Measurements from ENCODE around the gene TESK2. TPM values are rescaled to one million over a fixed set of nuclear protein-coding genes. Genes with fewer than 3 reads are reported as not detected.

TESK2 gene
- total RNA-seq, 6 experiments from 2014 or later = 2.7 to 5.5 (median 4.3) TPM

- Histone ChIP-seq H3K27ac (no peak overlapping the region), H3K4me3 (no peak overlapping the region), H3K9me3 (no peaks in the 10 kb centered on the region), H3K36me3 (no peaks in the 10 kb centered on the region), H3K27me3 (no peaks in the 10 kb centered on the region), H3K4me1 (peaks cover 0 to 6% (median 2%) of the 10 kb centered on the region in 4 donors)
- DNase-seq = no peak
- ATAC-seq = no peak
- intact Hi-C loops (cut with DNase I) = no loop called here
- no peak for TF ChIP-seq CTCF (IDR thresholded peaks at IDR 0.05)
- WGBS (ENCODE audit: insufficient coverage, low coverage, low lambda C conversion rate, missing lambda C conversion rate) = 58% methylated on average over 3 of the region's 3 CpGs
Measured at GRCh38 chr1:45306905-45307304, 184.1 kb downstream of the TESK2 start.

- Histone ChIP-seq H3K27ac (no peak overlapping the region), H3K27me3 (no peaks in the 10 kb centered on the region), H3K36me3 (no peaks in the 10 kb centered on the region), H3K4me3 (no peak overlapping the region), H3K9me3 (no peaks in the 10 kb centered on the region), H3K4me1 (peaks cover 0 to 6% (median 2%) of the 10 kb centered on the region in 4 donors)
- 64% methylated on average over 7 of the region's 8 CpGs for WGBS (ENCODE audit: insufficient coverage, low coverage, low lambda C conversion rate, missing lambda C conversion rate)
- TF ChIP-seq CTCF (IDR thresholded peaks at IDR 0.05) = no peak
- ATAC-seq (no peak), DNase-seq (no peak)
- intact Hi-C loops (cut with DNase I) = no loop called here
Measured at GRCh38 chr1:45306319-45306718, 184.6 kb downstream of the TESK2 start.

GRCh38 chr1:45305231-45305630 is 185.7 kb downstream of the TESK2 start:
- 86% methylated on average over 10 of the region's 10 CpGs for WGBS (ENCODE audit: insufficient coverage, low coverage, low lambda C conversion rate, missing lambda C conversion rate)
- no peak for ATAC-seq
- no peak for DNase-seq

GRCh38 chr1:45304311-45305081 is 186.5 kb downstream of the TESK2 start:
- peak; percentile 64 to 82 (median 80) for DNase-seq
- H3K27me3 ChIP-seq = no peaks in the 10 kb centered on the region
- 25% methylated on average over 11 of the region's 15 CpGs for WGBS (ENCODE audit: insufficient coverage, low coverage, low lambda C conversion rate, missing lambda C conversion rate)
- H3K4me3 ChIP-seq = peak overlapping the region; percentile 86 to 93 (median 91)
- peak; percentile 30 to 53 (median 48) for ATAC-seq
- TF ChIP-seq CTCF (IDR thresholded peaks at IDR 0.05) (no peak), POLR2A (IDR thresholded peaks at IDR 0.05) (no peak)
- intact Hi-C loops (cut with DNase I) = no loop called here
- H3K4me1 ChIP-seq = peaks cover 0 to 6% (median 2%) of the 10 kb centered on the region in 4 donors
- no peaks in the 10 kb centered on the region for H3K9me3 ChIP-seq
- H3K36me3 ChIP-seq = no peaks in the 10 kb centered on the region
- H3K27ac ChIP-seq = peak overlapping the region; percentile 90 to 93 (median 91)

More at GRCh38 chr1:45305231-45305630, 185.7 kb downstream of the TESK2 start:
- Histone ChIP-seq H3K4me1 (peaks cover 0 to 6% (median 2%) of the 10 kb centered on the region in 4 donors), H3K27ac (no peak overlapping the region), H3K36me3 (no peaks in the 10 kb centered on the region), H3K4me3 (no peak overlapping the region), H3K9me3 (no peaks in the 10 kb centered on the region), H3K27me3 (no peaks in the 10 kb centered on the region)
- intact Hi-C loops (cut with DNase I) = no loop called here
- no peak for TF ChIP-seq POLR2A (IDR thresholded peaks at IDR 0.05)

GRCh38 chr1:45303520-45304310 is 187.2 kb downstream of the TESK2 start:
- under 1% methylated on average over 47 of the region's 68 CpGs for WGBS (ENCODE audit: insufficient coverage, low coverage, low lambda C conversion rate, missing lambda C conversion rate)
- intact Hi-C loops (cut with DNase I) = no loop called here
- Histone ChIP-seq H3K27me3 (no peaks in the 10 kb centered on the region), H3K4me1 (peaks cover 0 to 6% (median 2%) of the 10 kb centered on the region in 4 donors), H3K4me3 (peak overlapping the region; percentile 86 to 93 (median 91)), H3K36me3 (no peaks in the 10 kb centered on the region), H3K27ac (peak overlapping the region; percentile 90 to 93 (median 91)), H3K9me3 (no peaks in the 10 kb centered on the region)
- DNase-seq (peak; percentile 99), ATAC-seq (peak; percentile 93 to 96 (median 94))
- TF ChIP-seq POLR2A (IDR thresholded peaks at IDR 0.05) (peak; percentile 82), CTCF (IDR thresholded peaks at IDR 0.05) (peak; percentile 61 to 72 (median 67))

All from right lobe of liver (tissue), 6 donors.